SK-N-SH (cell line): ENCODE data around the gene HPCAL1. TPM values are rescaled to one million over a fixed set of nuclear protein-coding genes. Genes with fewer than 3 reads are reported as not detected.
A peak's percentile ranks its signal among the peaks of the same experiment; 100 is the strongest.

Experiments used
- CTCF ChIA-PET: fragments of 300-600, 350-600 bp; formaldehyde crosslinking; extraction: SDS; loops from one replicate; lab custom pipeline; 2021; lab: Yijun Ruan, JAX
- POLR2A ChIA-PET: fragments of 350-600 bp; sonication (Branson Sonifier 250); formaldehyde crosslinking; extraction: SDS; loops from one replicate; lab custom pipeline; 2020; ENCODE audit warnings: antibody characterized with exemption, inconsistent platforms; lab: Yijun Ruan, JAX
- DNase-seq: peaks from one replicate; pipeline ENCODE4 v3.0.0; 2012
- H2AFZ ChIP-seq: fragments of 200-600 bp; sonication (generic); 2 replicates; pipeline ENCODE4 v1.8.1; 2016; ENCODE audit warnings: antibody characterized with exemption, mild to moderate bottlenecking, low read depth
- H3F3A ChIP-seq: fragments of 200-600 bp; sonication (generic); replicated peaks from 2 replicates; pipeline ENCODE3; 2016; ENCODE audit warnings: antibody characterized with exemption, mild to moderate bottlenecking; ENCODE audit not compliant: insufficient read depth
- H3K27ac ChIP-seq, 2 experiments: fragments of 200-500 bp in 1 of 2; fragments of 200-600 bp in 1 of 2; sonication (Bioruptor generic) in 1 of 2; sonication (generic), shearing (Covaris generic) in 1 of 2; 2 replicates each; pipeline versions ENCODE4 v1.5.1 to v1.6.1; 2014 to 2016; ENCODE audit warnings: low read depth in 2 of 2, inconsistent platforms in 1 of 2, low read length in 1 of 2, mild to moderate bottlenecking in 1 of 2, mixed read lengths in 1 of 2
- H3K27me3 ChIP-seq: fragments of 200-600 bp; sonication (generic), shearing (Covaris generic); 2 replicates; pipeline ENCODE4 v1.6.1; 2016; ENCODE audit warnings: mixed run types; ENCODE audit not compliant: insufficient read depth
- H3K36me3 ChIP-seq, 2 experiments: fragments of 200-500 bp in 1 of 2; fragments of 200-600 bp in 1 of 2; sonication (Bioruptor generic) in 1 of 2; sonication (generic) in 1 of 2; replicated peaks in 1 of 2; 2 replicates each; pipeline versions ENCODE3 to v1.5.1; 2014 to 2016; ENCODE audit warnings: low read length in 1 of 2, mild to moderate bottlenecking in 1 of 2; ENCODE audit not compliant: insufficient read depth in 2 of 2, control insufficient read depth in 1 of 2
- H3K4me1 ChIP-seq, 2 experiments: fragments of 200-500 bp in 1 of 2; fragments of 200-600 bp in 1 of 2; sonication (Bioruptor generic) in 1 of 2; sonication (generic), shearing (Covaris generic) in 1 of 2; 2 replicates each; pipeline versions ENCODE4 v1.5.1 to v1.6.1; 2014 to 2016; ENCODE audit warnings: low read depth in 1 of 2, low read length in 1 of 2, mixed run types in 1 of 2; ENCODE audit not compliant: insufficient read depth in 2 of 2, control insufficient read depth in 1 of 2
- H3K4me2 ChIP-seq: fragments of 200-600 bp; sonication (generic), shearing (Covaris generic); 2 replicates; pipeline ENCODE4 v1.6.1; 2017; ENCODE audit warnings: mixed run types
- H3K4me3 ChIP-seq, 2 experiments: fragments of 200-500 bp in 1 of 2; fragments of 200-600 bp in 1 of 2; sonication (Bioruptor generic) in 1 of 2; sonication (generic), shearing (Covaris generic) in 1 of 2; 2 replicates each; pipeline versions ENCODE4 v1.5.1 to v1.8.1; 2014 to 2016; ENCODE audit warnings: low read depth in 2 of 2, inconsistent platforms in 1 of 2, low read length in 1 of 2, mild to moderate bottlenecking in 1 of 2, mixed read lengths in 1 of 2, moderate library complexity in 1 of 2
- H3K79me2 ChIP-seq: fragments of 200-600 bp; sonication (generic); 2 replicates; pipeline ENCODE4 v1.8.1; 2017; ENCODE audit warnings: mild to moderate bottlenecking; ENCODE audit not compliant: insufficient read depth
- H3K9ac ChIP-seq: fragments of 200-600 bp; sonication (generic); 2 replicates; pipeline ENCODE4 v1.6.1; 2017; ENCODE audit warnings: mixed run types
- H3K9me2 ChIP-seq: fragments of 200-600 bp; sonication (generic); 2 replicates; pipeline ENCODE4 v1.6.1; 2017; ENCODE audit warnings: mixed run types
- H3K9me3 ChIP-seq: fragments of 200-600 bp; sonication (generic); 2 replicates; pipeline ENCODE4 v1.6.1; 2017; ENCODE audit warnings: mixed run types, mild to moderate bottlenecking, moderate library complexity
- H4K20me1 ChIP-seq: fragments of 200-600 bp; sonication (generic); 2 replicates; pipeline ENCODE4 v1.6.1; 2017; ENCODE audit warnings: mild to moderate bottlenecking, mixed run types; ENCODE audit not compliant: insufficient read depth
- CHD2 ChIP-seq: fragments of 150-350 bp; IDR thresholded peaks from 2 replicates; pipeline ENCODE4 v1.6.1; 2018; ENCODE audit warnings: low read length; ENCODE audit not compliant: partially characterized antibody
- EP300 ChIP-seq, 2 experiments: IDR thresholded peaks; 2 replicates each; pipeline versions ENCODE4 v1.4.0 to v1.6.1; 2012; ENCODE audit warnings: borderline replicate concordance in 1 of 2, low read depth in 1 of 2, low read length in 1 of 2
- FOXJ3 ChIP-seq: sonication (generic); formaldehyde crosslinking; IDR thresholded peaks from 2 replicates; pipeline ENCODE4 v1.5.1; 2020; ENCODE audit warnings: mild to moderate bottlenecking, missing genetic modification reagents
- FOXM1 ChIP-seq: IDR thresholded peaks from 2 replicates; pipeline ENCODE4 v1.4.0; 2012; ENCODE audit warnings: low read depth, mild to moderate bottlenecking
- JUND ChIP-seq: IDR thresholded peaks from 2 replicates; pipeline ENCODE4 v1.4.0; 2012
- MEF2A ChIP-seq: IDR thresholded peaks from 2 replicates; pipeline ENCODE4 v1.4.0; 2012; ENCODE audit warnings: low read depth, borderline replicate concordance
- MXI1 ChIP-seq: IDR thresholded peaks from 2 replicates; pipeline ENCODE4 v1.6.1; 2012; ENCODE audit warnings: mild to moderate bottlenecking, low read depth, low read length, improper control_type of control experiment
- NFIC ChIP-seq: IDR thresholded peaks from 2 replicates; pipeline ENCODE4 v1.4.0; 2012; ENCODE audit warnings: borderline replicate concordance
- NRF1 ChIP-seq: IDR thresholded peaks from 2 replicates; pipeline ENCODE4 v1.6.1; 2012; ENCODE audit warnings: low read depth, mild to moderate bottlenecking, low read length
- RCOR1 ChIP-seq: fragments of 150-350 bp; IDR thresholded peaks from 2 replicates; pipeline ENCODE4 v1.6.1; 2017; ENCODE audit warnings: antibody characterized with exemption, low read length
- SIN3A ChIP-seq: IDR thresholded peaks from 2 replicates; pipeline ENCODE4 v1.6.1; 2012; ENCODE audit warnings: low read depth, mild to moderate bottlenecking, low read length, moderate library complexity, borderline replicate concordance
- TCF12 ChIP-seq: IDR thresholded peaks from 2 replicates; pipeline ENCODE4 v1.4.0; 2012
- TEAD4 ChIP-seq: IDR thresholded peaks from 2 replicates; pipeline ENCODE4 v1.4.0; 2012; ENCODE audit warnings: mild to moderate bottlenecking, borderline replicate concordance; ENCODE audit not compliant: insufficient read depth
- YY1 ChIP-seq: IDR thresholded peaks from 2 replicates; pipeline ENCODE4 v1.4.0; 2012; ENCODE audit warnings: low read depth, mild to moderate bottlenecking
- WGBS: methylation state at CpG from one replicate; pipeline ENCODE4 v1.1.6; 2017; ENCODE audit warnings: low lambda C conversion rate; 5-methylcytosine and 5-hydroxymethylcytosine counted together
- polyA plus RNA-seq, 3 experiments: library from polyadenylated mRNA; depleted of rRNA; stranded (reverse); fragments of >200 nt; gene quantifications; 2 replicates each; pipeline ENCODE4 v1.2.3, GENCODE V29; 2012
- TF ChIP-seq, protein P1 (sequence below): IDR thresholded peaks from 2 replicates; pipeline ENCODE4 v1.4.0; 2012; ENCODE audit warnings: low read depth, borderline replicate concordance

The HPCAL1 gene
- polyA plus RNA-seq, 1 of the 3 experiments (the other 2 are of a cell fraction): 77.0 TPM

DNA sequence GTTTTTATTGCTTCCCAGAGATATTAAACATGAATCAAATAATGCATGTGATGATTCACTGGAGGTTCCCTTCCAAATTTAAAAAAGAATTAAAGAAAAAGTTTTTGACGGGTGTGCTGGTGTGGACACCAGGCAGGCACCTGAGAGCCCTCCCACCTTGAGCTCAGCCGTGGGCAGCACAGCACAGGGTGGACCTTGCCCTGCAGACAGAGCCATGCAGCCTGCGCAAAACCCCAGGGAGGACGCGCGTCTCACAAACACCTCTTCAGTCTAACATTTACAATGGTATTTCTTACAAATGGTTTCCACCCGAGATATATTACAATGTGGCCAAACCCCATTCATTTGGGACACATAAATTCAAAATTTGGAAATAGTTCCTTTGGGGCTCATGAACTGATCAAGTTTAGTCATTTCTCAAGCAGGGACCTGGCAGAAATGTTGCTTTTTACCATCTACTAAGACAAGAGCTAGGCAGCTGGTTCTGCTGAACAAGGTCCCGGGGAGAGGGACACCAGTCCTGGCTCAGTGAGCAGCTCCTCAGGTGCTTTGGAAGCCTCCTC is 100.0 kb downstream of the HPCAL1 start:
- Histone ChIP-seq H3K27ac (0 out of 4 replicates have a peak overlapping the region, but pooled peaks of 1 of the 2 experiments have one; percentile 1), H3K9me3 (no peaks in the 10 kb centered on the region), H2AFZ (no peak overlapping the region), H3K9me2 (no peaks in the 10 kb centered on the region), H3K4me1 (peaks cover 23 to 56% of the 10 kb centered on the region in 2 experiments), H3K27me3 (no peaks in the 10 kb centered on the region), H3F3A (peaks cover 13% of the 10 kb centered on the region), H3K9ac (no peak overlapping the region), H3K4me3 (no peak overlapping the region), H3K36me3 (peaks cover 0 to 4% of the 10 kb centered on the region in 2 experiments), H4K20me1 (no peaks in the 10 kb centered on the region), H3K79me2 (no peaks in the 10 kb centered on the region), H3K4me2 (no peak overlapping the region)
- TF ChIP-seq CHD2: no peak
- TF ChIP-seq, protein P1, sequence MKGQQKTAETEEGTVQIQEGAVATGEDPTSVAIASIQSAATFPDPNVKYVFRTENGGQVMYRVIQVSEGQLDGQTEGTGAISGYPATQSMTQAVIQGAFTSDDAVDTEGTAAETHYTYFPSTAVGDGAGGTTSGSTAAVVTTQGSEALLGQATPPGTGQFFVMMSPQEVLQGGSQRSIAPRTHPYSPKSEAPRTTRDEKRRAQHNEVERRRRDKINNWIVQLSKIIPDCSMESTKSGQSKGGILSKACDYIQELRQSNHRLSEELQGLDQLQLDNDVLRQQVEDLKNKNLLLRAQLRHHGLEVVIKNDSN: no peak
- no peak for TF ChIP-seq RCOR1
- no peak for TF ChIP-seq NFIC
- no peak for TF ChIP-seq EP300 (IDR thresholded peaks at IDR 0.05; ENCODE audit: borderline replicate concordance in 1 of 2, low read depth in 1 of 2, low read length in 1 of 2)
- TF ChIP-seq SIN3A: no peak
- TF ChIP-seq TCF12: no peak
- no peak for TF ChIP-seq FOXM1
- no peak for TF ChIP-seq MEF2A
- no peak for TF ChIP-seq NRF1
- POLR2A ChIA-PET: interaction anchor here (0.6 kb wide), 1 partner anchor 8 kb away, joined by 3 read pairs; no protein-coding TSS in a partner anchor
- no peak for DNase-seq
- CTCF ChIA-PET: interaction anchor here (0.8 to 12.8 kb wide), 6 partner anchors 10 to 268 kb away, joined by 3 to 403 read pairs (median 8); partner anchors contain the start of genes HPCAL1 and RRM2
- WGBS: 81% methylated on average over 8 of the region's 8 CpGs

DNA sequence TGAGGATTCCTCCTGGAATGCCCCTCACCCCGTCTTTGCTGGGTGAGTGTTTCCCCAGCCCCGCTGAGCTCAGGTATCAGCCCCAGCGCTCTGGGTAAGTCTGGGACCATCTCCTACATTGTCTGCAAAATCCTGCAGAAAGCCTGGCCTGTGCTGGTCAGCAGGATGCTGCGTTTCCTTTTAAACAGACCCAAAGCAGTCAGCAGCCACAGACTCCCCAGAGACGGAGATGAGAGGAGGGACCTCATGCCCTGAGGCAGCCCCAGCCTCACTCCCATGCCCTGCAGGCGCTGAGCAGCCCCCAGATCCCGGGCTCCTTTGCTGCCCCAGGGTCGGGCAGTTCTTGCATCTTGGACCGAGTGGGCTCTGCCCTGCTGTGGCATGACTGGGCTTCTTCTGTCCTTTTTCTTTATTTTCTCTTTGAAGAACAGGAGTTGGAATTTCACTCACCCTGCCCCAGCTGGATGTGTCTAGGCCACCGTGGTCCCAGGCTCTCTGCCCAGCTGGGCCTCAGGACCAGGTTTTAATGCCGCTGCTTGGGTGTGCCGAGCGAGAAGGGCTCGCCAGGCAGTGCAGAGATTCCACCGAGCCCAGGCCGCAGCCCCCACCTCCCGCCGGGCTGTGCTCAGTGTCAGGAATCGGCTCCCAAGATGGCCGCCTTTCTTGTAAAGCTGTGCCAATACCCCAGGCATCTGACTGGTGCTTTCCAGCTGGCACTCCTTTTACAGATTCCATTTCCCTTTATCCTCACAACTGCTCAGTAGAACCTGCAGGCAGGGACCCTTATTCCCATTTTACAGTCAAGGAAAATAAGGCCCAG is 101.8 kb downstream of the HPCAL1 start:
- Histone ChIP-seq H3K9me3 (no peaks in the 10 kb centered on the region), H3K9ac (peak overlapping the region; percentile 65), H3K4me2 (peak overlapping the region; percentile 72), H3K36me3 (peaks cover 0 to 3% of the 10 kb centered on the region in 2 experiments), H3F3A (peaks cover 13% of the 10 kb centered on the region), H3K4me3 (no peak overlapping the region), H3K27me3 (no peaks in the 10 kb centered on the region), H3K4me1 (peaks cover 34 to 65% of the 10 kb centered on the region in 2 experiments), H2AFZ (peak overlapping the region; percentile 48; the same call in 1 of the 2 replicates), H3K79me2 (no peaks in the 10 kb centered on the region), H3K27ac (peak overlapping the region; percentile 90 to 97), H3K9me2 (no peaks in the 10 kb centered on the region), H4K20me1 (no peaks in the 10 kb centered on the region)
- POLR2A ChIA-PET: interaction anchor here (1.5 to 1.7 kb wide), 2 partner anchors 11 to 271 kb away, joined by 3 to 5 read pairs; no protein-coding TSS in a partner anchor
- peak; percentile 68 for DNase-seq
- TF ChIP-seq NFIC (no peak), FOXJ3 (CRISPR knock-in tag) (0 out of 2 replicates have a peak, but pooled peaks have one; percentile 19), YY1 (peak; percentile 84), TEAD4 (no peak), MXI1 (no peak), JUND (no peak), NRF1 (no peak)
- WGBS: 82% methylated on average over 20 of the region's 20 CpGs
- CTCF ChIA-PET: interaction anchor here (0.6 to 12.8 kb wide), 12 partner anchors 11 to 337 kb away, joined by 3 to 403 read pairs (median 6); partner anchors contain the start of genes HPCAL1 and RRM2
